NCI-H2227 (cell line): ENCODE results near the gene IPO8.
"Not testable (repeated sequence)": the region's sequence is repeated elsewhere in the genome, so short reads cannot be mapped to it uniquely, and the experiment has no call there.

Source experiments
- DNase-seq: peaks from one replicate; lab custom pipeline; 2025; ENCODE audit not compliant: unreplicated experiment; lab: John Stamatoyannopoulos, UW

IPO8 gene

GRCh38 chr12:30691122-30691879 is 4.4 kb downstream of the IPO8 start:
- no peak for DNase-seq

GRCh38 chr12:30687265-30687986 is 8.2 kb downstream of the IPO8 start:
- no peak for DNase-seq

- no peak for DNase-seq
These were observed 16.4 kb downstream of the IPO8 start for GRCh38 chr12:30679241-30679640.

GRCh38 chr12:30678221-30678620 is 17.4 kb downstream of the IPO8 start:
- no peak for DNase-seq

GRCh38 chr12:30661210-30661609 is 34.5 kb downstream of the IPO8 start:
- DNase-seq: no peak

DNA sequence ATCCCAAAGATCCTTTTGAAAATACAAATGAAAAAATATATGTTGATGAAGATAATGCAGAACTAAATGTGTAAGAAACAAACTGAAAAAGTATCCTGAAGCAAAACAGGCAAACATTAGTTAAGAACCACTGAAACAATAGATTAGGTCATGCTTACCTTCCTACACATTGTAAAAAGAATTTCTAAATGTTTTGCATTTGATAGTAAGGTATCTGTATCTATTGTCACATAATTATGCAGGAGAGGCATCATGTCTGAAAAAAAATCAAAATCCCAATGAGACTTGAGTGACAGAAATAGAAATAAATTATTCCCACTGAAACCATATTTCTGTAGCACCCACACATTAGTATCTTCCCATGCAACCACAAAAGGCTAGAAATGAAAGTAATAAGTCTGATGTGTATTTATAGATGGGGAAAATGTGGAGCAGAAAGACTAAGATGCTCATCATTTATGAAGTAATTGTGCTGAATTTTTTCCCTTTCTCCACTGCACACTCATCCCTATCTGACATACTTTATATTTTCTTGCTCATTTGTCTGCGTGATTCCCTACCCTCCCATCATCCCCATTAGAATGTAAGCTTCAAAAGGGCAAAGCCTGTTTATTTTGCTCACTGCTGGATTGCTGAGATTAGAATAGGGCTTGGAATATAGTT is 43.5 kb downstream of the IPO8 start:
- DNase-seq: no peak

- DNase-seq: no peak
These were observed 48.8 kb downstream of the IPO8 start for GRCh38 chr12:30646821-30647220.

- DNase-seq: no peak
These were observed 52.3 kb downstream of the IPO8 start for GRCh38 chr12:30643366-30643765.

DNA sequence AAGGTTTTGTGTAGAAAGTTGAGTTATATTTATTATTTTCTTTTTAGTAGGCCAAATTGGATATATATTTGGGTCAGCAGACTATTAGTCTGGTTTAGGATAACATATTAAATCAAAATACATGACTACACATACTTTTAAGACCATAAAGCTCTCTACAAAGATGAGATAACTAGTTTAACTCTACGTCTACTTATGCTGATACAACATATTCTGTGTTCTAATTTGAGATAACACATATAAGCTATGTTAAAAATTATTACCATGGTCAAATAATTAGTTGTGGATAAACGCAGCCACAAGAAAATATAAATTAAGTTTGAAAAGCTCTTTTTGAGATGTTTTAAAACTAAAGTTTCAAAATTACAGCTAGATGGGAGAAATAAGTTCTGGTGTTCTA is 55.3 kb downstream of the IPO8 start:
- DNase-seq: no peak

GRCh38 chr12:30635385-30635784 is 60.3 kb downstream of the IPO8 start:
- no peak for DNase-seq

GRCh38 chr12:30631740-30632139 is 63.9 kb downstream of the IPO8 start:
- no peak for DNase-seq

- peak; percentile 1 for DNase-seq
These were observed 64.7 kb downstream of the IPO8 start for GRCh38 chr12:30630979-30631285.

- peak; percentile 55 for DNase-seq
These were observed 65.3 kb downstream of the IPO8 start for GRCh38 chr12:30630076-30630978.

DNA sequence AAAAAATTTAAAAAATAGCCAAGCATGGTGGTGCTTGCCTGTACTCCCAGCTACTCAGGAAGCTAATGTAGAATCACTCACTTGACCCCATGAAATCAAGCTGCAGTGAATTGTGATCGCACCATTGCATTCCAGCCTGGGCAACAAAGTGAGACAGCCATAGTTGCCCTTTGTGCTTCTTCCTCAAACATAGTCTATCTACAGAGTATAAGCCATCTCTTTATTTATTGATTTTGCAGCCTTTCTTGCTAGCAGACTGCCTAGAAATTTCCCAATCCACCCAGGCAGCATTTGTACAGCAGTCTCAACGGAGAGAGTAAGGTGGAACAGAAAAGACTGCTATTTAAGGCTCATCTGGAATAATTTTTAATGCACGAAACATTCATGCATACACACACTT is 68.8 kb downstream of the IPO8 start:
- DNase-seq: no peak

GRCh38 chr12:30624009-30624408 is 71.7 kb downstream of the IPO8 start:
- no peak for DNase-seq

- no peak for DNase-seq
These were observed 73.2 kb downstream of the IPO8 start for GRCh38 chr12:30622509-30622908.

DNA sequence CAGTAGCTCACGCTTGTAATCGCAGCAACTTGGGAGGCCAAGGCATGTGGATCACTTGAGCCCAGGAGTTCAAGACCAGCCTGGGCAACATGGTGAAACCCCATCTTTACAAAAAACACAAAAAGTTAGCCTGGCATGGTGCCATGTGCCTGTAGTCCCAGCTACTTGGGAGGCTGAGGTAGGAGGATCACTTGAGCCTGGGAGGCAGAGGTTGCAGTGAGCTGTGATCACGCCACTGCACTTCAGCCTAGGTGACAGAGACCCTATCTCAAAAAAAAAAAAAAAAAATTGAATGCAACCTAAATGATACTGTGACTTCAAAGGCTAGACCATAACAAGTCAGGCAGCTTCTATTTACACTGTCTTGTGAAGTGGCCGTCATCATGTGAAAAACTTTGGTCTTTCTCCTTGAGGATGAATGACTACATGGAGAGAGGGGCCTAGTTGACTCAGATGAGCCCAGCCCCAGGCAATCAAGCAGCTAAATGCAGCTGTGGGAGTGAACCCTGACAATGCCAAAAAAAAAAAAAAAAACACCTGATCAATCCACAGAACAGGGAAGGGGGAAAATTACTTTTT is 73.9 kb downstream of the IPO8 start:
- not testable (repeated sequence) for DNase-seq

- no peak for DNase-seq
These were observed 78.2 kb downstream of the IPO8 start for GRCh38 chr12:30617346-30618016.

DNA sequence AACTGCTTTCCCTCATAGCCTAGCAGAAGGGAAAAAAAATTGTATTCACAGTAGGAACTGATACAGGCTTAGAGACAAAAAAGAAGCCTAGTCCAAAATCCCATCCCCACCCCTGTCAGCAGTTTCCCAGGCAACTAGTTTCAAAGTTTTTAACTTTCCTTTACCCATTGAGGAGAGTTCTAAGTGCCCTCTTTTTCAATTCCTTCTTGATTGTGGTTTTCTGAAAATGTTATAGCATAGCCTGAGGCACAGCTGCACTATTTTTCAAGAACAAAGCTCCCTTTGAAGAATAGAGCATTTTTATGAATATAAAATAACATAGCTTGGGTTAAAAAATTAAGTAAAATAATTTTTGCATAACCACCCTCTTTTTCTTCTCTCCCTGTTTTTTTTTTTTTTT is 81.6 kb downstream of the IPO8 start:
- no peak for DNase-seq

GRCh38 chr12:30613119-30613830 is 82.4 kb downstream of the IPO8 start:
- DNase-seq: no peak
